ENCODE measurements around the gene CTCF.
A peak's percentile ranks its signal among the peaks of the same experiment; 100 is the strongest.

CTCF gene

DNA sequence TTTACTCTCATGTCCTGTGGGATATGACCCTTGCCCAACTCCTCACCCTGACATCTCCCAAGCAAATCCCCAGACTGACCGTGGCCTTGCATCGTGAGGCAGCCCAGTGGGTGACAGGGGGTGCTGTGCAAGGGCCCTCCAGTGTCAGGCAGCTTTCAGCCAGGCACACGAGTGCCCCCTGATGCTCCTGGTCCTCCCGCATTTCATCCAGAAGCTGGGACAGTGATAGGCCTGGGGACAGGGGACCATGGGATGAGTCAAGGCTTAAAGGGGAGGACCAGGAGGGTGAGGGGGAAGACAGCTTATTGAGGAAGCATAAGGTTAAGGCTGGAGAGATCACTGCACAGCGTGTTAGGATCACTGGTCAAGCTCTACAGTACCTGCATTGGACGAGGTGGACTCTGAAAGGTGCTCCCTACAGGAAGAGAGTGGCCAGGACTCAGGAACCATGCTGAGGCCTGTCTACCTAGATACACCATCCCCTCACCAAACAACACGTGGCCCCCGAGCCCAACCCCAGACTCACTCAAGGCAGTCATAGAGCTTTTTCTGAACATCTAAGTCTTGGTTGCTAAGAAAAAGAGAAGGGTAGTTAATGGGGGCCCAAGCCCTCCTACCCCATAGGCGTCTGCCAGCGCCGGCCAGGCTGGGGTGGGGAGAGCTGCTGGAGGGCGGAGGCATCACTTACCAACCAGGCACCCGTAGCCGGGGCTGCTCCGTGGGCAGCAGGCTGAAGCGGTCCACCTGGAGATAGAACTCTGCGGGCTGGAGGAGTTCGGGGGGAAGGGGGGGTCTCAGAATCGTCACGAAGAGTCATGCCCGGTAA, 96.7 kb downstream of the CTCF start:
- H3K27me3 ChIP-seq = peaks cover 8% of the 10 kb centered on the region
- H3K4me3 ChIP-seq (ENCODE audit: low read depth in 1 of 2, low read length in 1 of 2) = peak overlapping the region; percentile 93 to 99
- H3K27ac ChIP-seq = peak overlapping the region; percentile 95
- TF ChIP-seq, protein P1, sequence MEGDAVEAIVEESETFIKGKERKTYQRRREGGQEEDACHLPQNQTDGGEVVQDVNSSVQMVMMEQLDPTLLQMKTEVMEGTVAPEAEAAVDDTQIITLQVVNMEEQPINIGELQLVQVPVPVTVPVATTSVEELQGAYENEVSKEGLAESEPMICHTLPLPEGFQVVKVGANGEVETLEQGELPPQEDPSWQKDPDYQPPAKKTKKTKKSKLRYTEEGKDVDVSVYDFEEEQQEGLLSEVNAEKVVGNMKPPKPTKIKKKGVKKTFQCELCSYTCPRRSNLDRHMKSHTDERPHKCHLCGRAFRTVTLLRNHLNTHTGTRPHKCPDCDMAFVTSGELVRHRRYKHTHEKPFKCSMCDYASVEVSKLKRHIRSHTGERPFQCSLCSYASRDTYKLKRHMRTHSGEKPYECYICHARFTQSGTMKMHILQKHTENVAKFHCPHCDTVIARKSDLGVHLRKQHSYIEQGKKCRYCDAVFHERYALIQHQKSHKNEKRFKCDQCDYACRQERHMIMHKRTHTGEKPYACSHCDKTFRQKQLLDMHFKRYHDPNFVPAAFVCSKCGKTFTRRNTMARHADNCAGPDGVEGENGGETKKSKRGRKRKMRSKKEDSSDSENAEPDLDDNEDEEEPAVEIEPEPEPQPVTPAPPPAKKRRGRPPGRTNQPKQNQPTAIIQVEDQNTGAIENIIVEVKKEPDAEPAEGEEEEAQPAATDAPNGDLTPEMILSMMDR (IDR thresholded peaks at IDR 0.05) = no peak
- H3K9me3 ChIP-seq = no peaks in the 10 kb centered on the region
- H3K36me3 ChIP-seq = peaks cover 23% of the 10 kb centered on the region
- peaks cover 22 to 27% of the 10 kb centered on the region in 2 experiments for H3K4me1 ChIP-seq (ENCODE audit: control insufficient read depth in 1 of 2, insufficient read depth in 1 of 2, low read depth in 1 of 2, low read length in 1 of 2)

DNA sequence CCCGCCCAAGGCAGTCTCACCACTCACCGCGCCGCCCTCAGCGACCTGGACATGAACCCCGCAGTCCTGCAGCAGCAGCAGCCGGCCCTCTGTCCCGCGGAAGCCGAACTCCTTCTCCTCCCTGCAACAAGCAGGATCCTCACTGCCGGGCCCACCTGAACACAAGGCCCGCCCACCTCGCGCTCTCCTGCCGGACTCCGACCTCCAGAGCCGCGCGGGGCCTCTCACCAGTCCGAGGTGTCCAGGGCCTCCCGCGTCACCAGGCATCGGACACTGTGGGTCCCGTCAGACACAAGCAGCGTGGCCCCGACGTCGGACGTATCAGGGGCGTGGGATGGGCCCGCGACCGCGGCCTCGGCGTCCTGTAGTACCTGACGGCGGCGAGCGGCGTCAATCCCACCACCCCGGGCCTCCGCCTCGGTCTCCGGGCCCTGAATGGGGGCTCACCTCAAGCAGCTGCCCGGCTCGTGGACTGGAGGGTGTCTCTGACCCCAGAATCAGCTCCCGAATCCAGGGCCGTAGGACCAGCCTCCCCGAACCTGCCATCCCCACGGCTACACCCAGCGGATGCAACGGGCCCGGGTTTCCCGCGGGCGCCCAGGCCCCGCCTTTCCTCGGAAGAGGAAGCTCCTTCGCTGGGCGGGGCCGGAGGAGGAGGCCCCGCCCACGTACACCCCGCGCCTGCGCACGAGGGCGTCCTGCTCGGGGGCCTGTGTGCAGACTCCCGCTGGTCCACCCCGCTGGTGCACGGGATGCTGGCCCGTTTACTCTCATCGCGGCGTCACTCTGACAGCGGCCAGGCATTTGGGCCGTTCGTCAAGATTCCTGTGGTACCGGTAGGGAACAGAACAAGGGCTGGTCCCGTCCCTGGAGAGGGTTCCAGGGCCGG, 97.6 kb downstream of the CTCF start, which contains the start of gene ACD:
TSS of gene ACD (minus strand) at position 586 of the 889 bp plus-strand sequence. CDS start at position 546, 40 bp downstream.
- Histone ChIP-seq H3K27me3 (peaks cover 8% of the 10 kb centered on the region), H3K27ac (peak within 1 kb of the TSS; percentile 95), H3K4me3 (ENCODE audit: low read depth in 1 of 2, low read length in 1 of 2) (peak within 1 kb of the TSS; percentile 93 to 99), H3K9me3 (no peaks in the 10 kb centered on the region), H3K4me1 (ENCODE audit: control insufficient read depth in 1 of 2, insufficient read depth in 1 of 2, low read depth in 1 of 2, low read length in 1 of 2) (peaks cover 22 to 27% of the 10 kb centered on the region in 2 experiments), H3K36me3 (peaks cover 23% of the 10 kb centered on the region)
- TF ChIP-seq, protein P1 (IDR thresholded peaks at IDR 0.05) = no peak

DNA sequence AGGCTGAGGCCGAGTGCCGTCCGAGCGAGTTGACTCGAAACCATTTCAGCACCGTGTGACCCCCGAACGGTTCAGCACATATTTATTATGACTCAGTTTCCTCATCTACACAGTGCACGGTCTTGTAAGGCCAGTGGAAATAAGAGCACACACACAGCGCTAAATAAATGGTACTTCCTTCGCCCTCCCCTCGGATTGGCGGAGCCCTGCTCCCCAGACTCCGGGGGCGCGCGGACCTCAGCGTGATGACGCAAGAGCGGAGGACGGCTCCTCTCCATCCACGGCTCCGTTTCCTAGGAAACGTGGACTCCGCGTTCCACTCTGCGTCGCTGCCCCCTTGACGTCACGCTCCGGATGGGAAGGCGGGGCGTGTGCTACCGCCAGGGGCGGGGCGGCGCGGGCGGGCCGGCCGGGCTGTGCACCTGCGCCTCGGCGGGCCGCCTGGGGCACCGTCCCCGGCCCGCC, 98.3 kb downstream of the CTCF start, which contains the start of gene PARD6A:
TSS of gene PARD6A (plus strand) at position 397 of the 465 bp plus-strand sequence. CDS start 79 bp downstream, outside the sequence.
- peak within 1 kb of the TSS; percentile 93 to 99 for H3K4me3 ChIP-seq (ENCODE audit: low read depth in 1 of 2, low read length in 1 of 2)
- H3K4me1 ChIP-seq (ENCODE audit: control insufficient read depth in 1 of 2, insufficient read depth in 1 of 2, low read depth in 1 of 2, low read length in 1 of 2) = peaks cover 23 to 29% of the 10 kb centered on the region in 2 experiments
- peaks cover 23% of the 10 kb centered on the region for H3K36me3 ChIP-seq
- H3K27me3 ChIP-seq = peaks cover 8% of the 10 kb centered on the region
- TF ChIP-seq, protein P1 (IDR thresholded peaks at IDR 0.05) = peak; percentile 31
- H3K9me3 ChIP-seq = no peaks in the 10 kb centered on the region
- H3K27ac ChIP-seq = peak within 1 kb of the TSS; percentile 95

DNA sequence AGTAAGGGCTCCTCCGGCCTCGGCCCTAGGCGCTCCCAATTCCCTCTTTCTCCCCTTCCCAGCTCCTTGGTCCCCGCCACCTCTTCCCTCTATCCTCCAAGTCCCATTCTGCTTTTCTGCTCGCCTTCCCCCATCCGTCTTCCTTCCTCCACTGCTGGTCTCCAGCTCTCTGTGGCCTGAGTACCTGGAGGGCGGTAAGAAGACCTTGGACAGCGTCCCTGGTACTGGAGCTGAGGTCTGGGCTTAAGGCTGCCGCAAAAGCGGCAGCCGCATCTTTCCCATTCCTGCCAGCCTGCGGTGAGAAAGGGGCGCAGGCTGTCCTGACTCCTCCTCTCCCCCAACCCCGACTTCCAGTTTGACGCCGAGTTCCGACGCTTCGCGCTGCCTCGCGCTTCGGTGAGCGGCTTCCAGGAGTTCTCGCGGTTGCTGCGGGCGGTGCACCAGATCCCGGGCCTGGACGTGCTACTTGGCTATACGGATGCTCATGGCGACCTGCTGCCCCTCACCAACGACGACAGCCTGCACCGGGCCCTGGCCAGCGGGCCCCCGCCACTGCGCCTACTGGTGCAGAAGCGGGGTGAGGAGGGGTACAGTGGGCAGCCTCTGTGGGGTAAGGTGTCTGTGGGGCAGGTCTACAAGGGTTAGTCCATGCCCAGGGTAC, 98.9 kb downstream of the CTCF start:
- Histone ChIP-seq H3K9me3 (no peaks in the 10 kb centered on the region), H3K4me3 (ENCODE audit: low read depth in 1 of 2, low read length in 1 of 2) (peak overlapping the region; percentile 93 to 99), H3K4me1 (ENCODE audit: control insufficient read depth in 1 of 2, insufficient read depth in 1 of 2, low read depth in 1 of 2, low read length in 1 of 2) (peaks cover 30 to 35% of the 10 kb centered on the region in 2 experiments), H3K27ac (peak overlapping the region; percentile 95), H3K27me3 (peaks cover 8% of the 10 kb centered on the region), H3K36me3 (peaks cover 23% of the 10 kb centered on the region)
- TF ChIP-seq, protein P1 (IDR thresholded peaks at IDR 0.05) = no peak

Measured in neutrophil (primary cell).